Keratinocyte (primary cell): ENCODE results near the gene HOXA7. TPM values are rescaled to one million over a fixed set of nuclear protein-coding genes. Genes with fewer than 3 reads are reported as not detected.

ENCODE experiments used
- DNase-seq: peaks from one replicate; pipeline ENCODE4 v3.0.0-alpha.2; 2011; ENCODE audit warnings: low read depth, missing footprints, low spot score
- FAIRE-seq: peaks from 2 replicates; lab custom pipeline; 2011; peaks lifted over from hg19 to GRCh38; lab: Jason Lieb, UNC
- H2AFZ ChIP-seq: 2 replicates; pipeline ENCODE4 v1.6.0; 2012; ENCODE audit warnings: low read length, control low read depth, inconsistent platforms; ENCODE audit not compliant: control insufficient read depth
- H3K27ac ChIP-seq: 2 replicates; pipeline ENCODE4 v1.5.1; 2011; ENCODE audit warnings: low read length; ENCODE audit not compliant: control insufficient read depth, insufficient read depth
- H3K27me3 ChIP-seq: 3 replicates; pipeline ENCODE4 v1.6.0; 2011; ENCODE audit warnings: low read length; ENCODE audit not compliant: control insufficient read depth, insufficient read depth; ENCODE audit errors: extremely low read depth
- H3K36me3 ChIP-seq, 2 experiments: 2 replicates in 1 of 2; 3 replicates in 1 of 2; pipeline ENCODE4 v1.5.1; 2011; ENCODE audit warnings: low read length in 2 of 2, mild to moderate bottlenecking in 1 of 2; ENCODE audit not compliant: control insufficient read depth in 2 of 2, insufficient read depth in 2 of 2; ENCODE audit errors: extremely low read depth in 1 of 2
- H3K4me1 ChIP-seq: 3 replicates; pipeline ENCODE4 v1.5.1; 2011; ENCODE audit warnings: low read length; ENCODE audit not compliant: control insufficient read depth, insufficient read depth; ENCODE audit errors: extremely low read depth
- H3K4me2 ChIP-seq: 3 replicates; pipeline ENCODE4 v1.6.0; 2011; ENCODE audit warnings: low read depth, low read length; ENCODE audit not compliant: control insufficient read depth, insufficient read depth; ENCODE audit errors: extremely low read depth
- H3K4me3 ChIP-seq, 3 experiments: fragments of 200-600 bp in 1 of 3; sonication (generic) in 1 of 3; 2 replicates in 2 of 3; 3 replicates in 1 of 3; pipeline ENCODE4 v1.5.1; 2011 to 2016; ENCODE audit warnings: low read length in 3 of 3, mild to moderate bottlenecking in 3 of 3, control low read depth in 2 of 3, inconsistent platforms in 1 of 3, low read depth in 1 of 3, mixed read lengths in 1 of 3, mixed run types in 1 of 3, moderate library complexity in 1 of 3; ENCODE audit not compliant: control insufficient read depth in 2 of 3, insufficient read depth in 2 of 3; ENCODE audit errors: extremely low read depth in 1 of 3
- H3K79me2 ChIP-seq: 2 replicates; pipeline ENCODE4 v1.6.0; 2012; ENCODE audit warnings: low read length; ENCODE audit not compliant: control insufficient read depth, insufficient read depth
- H3K9ac ChIP-seq: 3 replicates; pipeline ENCODE4 v1.6.0; 2011; ENCODE audit warnings: low read length; ENCODE audit not compliant: control insufficient read depth, insufficient read depth; ENCODE audit errors: extremely low read depth
- H3K9me1 ChIP-seq: 3 replicates; pipeline ENCODE4 v1.6.0; 2011; ENCODE audit warnings: low read length; ENCODE audit not compliant: control insufficient read depth, insufficient read depth; ENCODE audit errors: extremely low read depth
- H3K9me3 ChIP-seq: 2 replicates; pipeline ENCODE4 v1.5.1; 2012; ENCODE audit warnings: low read depth, low read length; ENCODE audit not compliant: control insufficient read depth
- H4K20me1 ChIP-seq: 3 replicates; pipeline ENCODE4 v1.6.0; 2011; ENCODE audit warnings: low read length; ENCODE audit not compliant: control insufficient read depth, insufficient read depth; ENCODE audit errors: extremely low read depth
- CTCF ChIP-seq, 3 experiments: IDR thresholded peaks in 1 of 3; conservative IDR thresholded peaks in 1 of 3; optimal IDR thresholded peaks in 1 of 3; 2 replicates in 2 of 3; 3 replicates in 1 of 3; pipeline versions ENCODE3 to v1.5.1; 2011; ENCODE audit warnings: low read length in 3 of 3, mild to moderate bottlenecking in 3 of 3, moderate library complexity in 2 of 3, control low read depth in 1 of 3, inconsistent platforms in 1 of 3; ENCODE audit not compliant: insufficient read depth in 2 of 3; ENCODE audit errors: extremely low read depth in 1 of 3
- EZH2 ChIP-seq: IDR thresholded peaks from one replicate; pipeline ENCODE4 v1.6.1; 2012; ENCODE audit warnings: inconsistent platforms, mild to moderate bottlenecking, low read length, moderate library complexity
- dilution Hi-C: fragments of 300-500 bp; cut with MboI; formaldehyde crosslinking; loops from one replicate; pipeline ENCODE4 v1.7.0; 2020; ENCODE audit warnings: low sequenced_read_pairs; ENCODE audit not compliant: extremely low pct_ligation_motif_present
- polyA plus RNA-seq, 5 experiments: library from polyadenylated mRNA; depleted of rRNA in 3 of 5; stranded (reverse) in 3 of 5; stranded (forward) in 1 of 5; unstranded in 1 of 5; fragments of >200 nt; gene quantifications; 1 replicate in 1 of 5; 2 replicates in 3 of 5; 3 replicates in 1 of 5; pipeline versions ENCODE4 v1.2.1 to v1.2.3, GENCODE V29; 2011 to 2012; ENCODE audit warnings: missing spikeins in 2 of 5, low read depth in 1 of 5, low replicate concordance in 1 of 5

Gene HOXA7
- polyA plus RNA-seq, 1 donor (not counting 4 experiments of a cell fraction or from before 2014, with no cell fraction given) = 8.1 TPM

GRCh38 chr7:27204851-27205322 is 48.4 kb upstream of the HOXA7 start:
- H3K27ac ChIP-seq = no peak overlapping the region
- H4K20me1 ChIP-seq = peaks cover 13% of the 10 kb centered on the region
- dilution Hi-C loops = loop anchor here (25.0 kb wide), 1 partner anchor 382 kb away; no protein-coding TSS in a partner anchor
- no peak overlapping the region for H2AFZ ChIP-seq
- no peak overlapping the region for H3K9ac ChIP-seq
- H3K4me3 ChIP-seq = no peak overlapping the region
- H3K36me3 ChIP-seq = no peaks in the 10 kb centered on the region
- H3K4me1 ChIP-seq = peaks cover 7% of the 10 kb centered on the region
- TF ChIP-seq CTCF (optimal IDR thresholded peaks at IDR 0.05 in 1 of 3, IDR thresholded peaks at IDR 0.05 in 1 of 3, conservative IDR thresholded peaks at IDR 0.05 in 1 of 3; ENCODE audit: extremely low read depth in 1 of 3, insufficient read depth in 2 of 3, low read length in 3 of 3) = no peak
- peak; percentile 92 for TF ChIP-seq EZH2
- FAIRE-seq (no peak), DNase-seq (no peak)
- no peaks in the 10 kb centered on the region for H3K9me3 ChIP-seq
- no peaks in the 10 kb centered on the region for H3K9me1 ChIP-seq
- no peaks in the 10 kb centered on the region for H3K79me2 ChIP-seq
- peaks cover 92% of the 10 kb centered on the region for H3K27me3 ChIP-seq
- H3K4me2 ChIP-seq = peak overlapping the region; percentile 27

GRCh38 chr7:27203964-27204594 is 47.6 kb upstream of the HOXA7 start:
- H3K4me2 ChIP-seq = no peak overlapping the region
- peaks cover 7% of the 10 kb centered on the region for H3K4me1 ChIP-seq
- no peak for TF ChIP-seq CTCF (optimal IDR thresholded peaks at IDR 0.05 in 1 of 3, IDR thresholded peaks at IDR 0.05 in 1 of 3, conservative IDR thresholded peaks at IDR 0.05 in 1 of 3; ENCODE audit: extremely low read depth in 1 of 3, insufficient read depth in 2 of 3, low read length in 3 of 3)
- no peak for TF ChIP-seq EZH2
- H3K4me3 ChIP-seq = no peak overlapping the region
- no peaks in the 10 kb centered on the region for H3K79me2 ChIP-seq
- no peaks in the 10 kb centered on the region for H3K9me1 ChIP-seq
- no peak overlapping the region for H3K9ac ChIP-seq
- no peak for FAIRE-seq
- peaks cover 89% of the 10 kb centered on the region for H3K27me3 ChIP-seq
- H3K27ac ChIP-seq = no peak overlapping the region
- H3K9me3 ChIP-seq = no peaks in the 10 kb centered on the region
- no peak overlapping the region for H2AFZ ChIP-seq
- no peak for DNase-seq
- H4K20me1 ChIP-seq = peaks cover 13% of the 10 kb centered on the region
- dilution Hi-C loops = loop anchor here (25.0 kb wide), 1 partner anchor 383 kb away; no protein-coding TSS in a partner anchor
- H3K36me3 ChIP-seq = no peaks in the 10 kb centered on the region
